Central memory CD8-positive, alpha-beta T cell (primary cell): ENCODE results near the gene OTC.

Experiments used
- ATAC-seq: fragments of 150-1000 bp; cut with Tn5 transposase; replicated peaks from 2 replicates; pipeline ENCODE4 v1.10.0; 2022; ENCODE audit warnings: mild to moderate bottlenecking, moderate FRiP score, moderate number of reproducible peaks; ENCODE audit not compliant: poor library complexity, severe bottlenecking; ENCODE audit errors: extremely low read depth
- DNase-seq, 2 donors: peaks; one replicate each; pipeline ENCODE4 v3.0.0; 2021; ENCODE audit warnings: low spot score in 2 of 2
- H3K27ac Mint-ChIP-seq: one replicate; pipeline ENCODE4 v1.8.0; 2022; ENCODE audit warnings: low read depth, mild to moderate bottlenecking, moderate library complexity, mixed read lengths
- H3K27me3 Mint-ChIP-seq: one replicate; pipeline ENCODE4 v1.8.0; 2022; ENCODE audit warnings: mixed read lengths
- H3K36me3 Mint-ChIP-seq: one replicate; pipeline ENCODE4 v1.8.0; 2022; ENCODE audit warnings: mild to moderate bottlenecking, moderate library complexity, mixed read lengths; ENCODE audit not compliant: insufficient read depth
- H3K4me1 Mint-ChIP-seq: one replicate; pipeline ENCODE4 v1.8.0; 2022; ENCODE audit warnings: mixed read lengths
- H3K4me3 Mint-ChIP-seq: one replicate; pipeline ENCODE4 v1.8.0; 2022; ENCODE audit warnings: mild to moderate bottlenecking, moderate library complexity, mixed read lengths
- H3K9me3 Mint-ChIP-seq: one replicate; pipeline ENCODE4 v1.8.0; 2022; ENCODE audit warnings: mixed read lengths

OTC gene

GRCh38 chrX:38435130-38435529, 82.7 kb downstream of the OTC start:
- Mint-ChIP-seq H3K27ac (no peak overlapping the region), H3K4me1 (no peaks in the 10 kb centered on the region), H3K4me3 (no peak overlapping the region), H3K9me3 (no peaks in the 10 kb centered on the region), H3K27me3 (peaks cover 19% of the 10 kb centered on the region), H3K36me3 (no peaks in the 10 kb centered on the region)
- ATAC-seq, result no peak
- DNase-seq, result no peak

DNA sequence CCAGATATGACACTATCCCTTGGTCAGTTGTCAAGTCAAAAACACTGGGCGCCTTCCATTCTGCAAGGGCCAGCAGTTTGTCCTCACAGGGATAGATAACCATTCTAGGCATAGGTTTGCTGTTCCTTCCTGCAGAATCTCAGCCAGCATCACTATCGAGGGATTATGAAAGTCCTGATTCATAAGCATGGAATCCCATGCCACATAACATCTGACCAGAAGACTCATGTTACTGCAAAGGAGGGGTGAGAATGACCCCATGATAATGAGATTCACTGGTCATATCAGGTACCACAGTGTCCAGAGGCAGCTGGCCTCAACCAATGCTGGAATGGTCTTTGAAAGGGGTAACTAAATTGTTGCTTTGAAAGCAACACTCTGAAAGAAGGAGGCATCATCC, 84.7 kb downstream of the OTC start:
- DNase-seq, result no peak
- no peak for ATAC-seq
- no peaks in the 10 kb centered on the region for H3K4me1 Mint-ChIP-seq
- H3K9me3 Mint-ChIP-seq, result no peaks in the 10 kb centered on the region
- H3K27me3 Mint-ChIP-seq, result peaks cover 19% of the 10 kb centered on the region
- H3K36me3 Mint-ChIP-seq, result no peaks in the 10 kb centered on the region
- no peak overlapping the region for H3K27ac Mint-ChIP-seq
- no peak overlapping the region for H3K4me3 Mint-ChIP-seq

DNA sequence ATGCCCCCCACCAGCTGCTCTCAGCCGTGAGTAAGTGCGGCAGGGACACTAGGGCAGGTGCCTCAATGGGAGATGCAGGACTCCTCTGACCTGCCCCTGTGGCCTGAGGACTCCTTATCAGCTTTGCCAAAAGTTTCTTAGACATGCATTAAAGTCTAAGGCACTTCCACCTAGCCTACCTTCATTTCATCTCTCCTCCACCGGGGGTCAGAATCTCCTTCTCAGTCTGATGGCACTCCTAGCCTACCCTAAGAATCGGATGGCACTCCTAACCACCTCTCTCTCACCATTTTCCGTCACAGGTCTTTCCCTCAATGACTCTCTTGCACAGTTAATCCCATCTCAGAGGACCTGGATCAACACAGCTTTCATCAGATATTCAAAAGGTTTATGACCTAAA, 85.9 kb downstream of the OTC start:
- H3K36me3 Mint-ChIP-seq, result no peaks in the 10 kb centered on the region
- no peak for DNase-seq
- H3K4me1 Mint-ChIP-seq, result no peaks in the 10 kb centered on the region
- no peak overlapping the region for H3K4me3 Mint-ChIP-seq
- no peak overlapping the region for H3K27ac Mint-ChIP-seq
- no peak for ATAC-seq
- no peaks in the 10 kb centered on the region for H3K9me3 Mint-ChIP-seq
- peaks cover 19% of the 10 kb centered on the region for H3K27me3 Mint-ChIP-seq

DNA sequence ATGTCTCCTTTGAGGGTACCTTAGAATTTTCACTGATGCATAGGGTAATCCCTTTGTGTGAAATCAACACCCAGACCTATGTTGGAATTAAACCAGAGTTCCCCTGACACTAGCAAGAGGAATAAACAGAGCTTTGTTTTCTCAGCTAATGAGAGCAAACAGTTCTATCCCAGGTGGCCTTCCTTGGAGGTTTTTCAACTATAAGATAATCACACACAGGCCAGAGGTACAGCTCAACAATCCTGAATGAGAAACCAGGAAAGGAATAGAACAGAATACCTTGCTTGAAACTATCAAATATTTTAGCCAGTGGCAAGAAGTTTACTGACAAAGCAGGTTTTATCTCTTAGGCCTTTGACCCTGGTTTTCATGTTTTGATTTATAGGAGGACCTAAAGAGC, 100.2 kb downstream of the OTC start:
- Mint-ChIP-seq H3K4me1 (no peaks in the 10 kb centered on the region), H3K27me3 (no peaks in the 10 kb centered on the region), H3K4me3 (no peak overlapping the region), H3K9me3 (no peaks in the 10 kb centered on the region), H3K27ac (no peak overlapping the region), H3K36me3 (no peaks in the 10 kb centered on the region)
- DNase-seq (no peak), ATAC-seq (no peak)

DNA sequence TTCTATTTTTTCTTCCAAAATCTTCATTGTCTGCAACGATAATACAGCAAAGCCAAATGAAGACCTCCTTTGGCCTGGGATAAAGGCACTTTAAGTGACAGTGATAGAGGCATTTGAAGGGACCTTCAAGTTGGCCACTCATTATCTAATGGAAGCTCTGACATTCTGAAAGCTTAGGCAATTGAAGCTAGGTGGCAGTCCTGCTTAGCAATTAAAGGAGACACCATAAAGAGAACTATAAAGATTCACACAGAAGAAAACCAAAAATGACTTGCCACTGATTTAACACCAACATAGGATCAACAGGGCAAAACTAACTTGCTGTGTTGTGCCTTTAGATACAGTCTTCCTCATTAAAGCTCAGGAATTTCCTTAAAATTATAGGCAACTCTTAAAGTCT, 105.7 kb downstream of the OTC start:
- H3K9me3 Mint-ChIP-seq, result no peaks in the 10 kb centered on the region
- DNase-seq (no peak), ATAC-seq (no peak)
- H3K36me3 Mint-ChIP-seq, result no peaks in the 10 kb centered on the region
- no peak overlapping the region for H3K4me3 Mint-ChIP-seq
- peaks cover 8% of the 10 kb centered on the region for H3K27me3 Mint-ChIP-seq
- H3K27ac Mint-ChIP-seq, result no peak overlapping the region
- no peaks in the 10 kb centered on the region for H3K4me1 Mint-ChIP-seq

DNA sequence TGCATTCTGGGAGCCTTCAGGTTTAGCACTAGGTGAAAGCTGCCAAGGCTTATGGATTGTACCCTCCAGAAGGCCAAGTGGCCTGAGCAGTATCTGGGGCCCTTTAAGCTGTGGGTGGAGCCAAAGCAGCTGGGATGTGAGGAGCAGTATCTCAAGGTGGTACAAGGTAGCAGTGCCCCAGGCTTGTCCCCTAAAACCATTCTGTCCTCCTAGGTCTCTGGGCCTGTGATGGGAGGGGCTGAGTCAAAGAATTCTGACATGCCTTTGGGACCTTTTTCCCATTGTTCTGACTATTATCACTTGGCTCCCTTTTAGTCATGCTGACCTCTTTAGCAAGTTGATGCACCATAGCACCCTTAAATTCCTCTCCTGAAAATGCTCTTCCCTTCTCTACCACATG, 109.9 kb downstream of the OTC start:
- Mint-ChIP-seq H3K36me3 (no peaks in the 10 kb centered on the region), H3K4me1 (no peaks in the 10 kb centered on the region), H3K4me3 (no peak overlapping the region), H3K9me3 (no peaks in the 10 kb centered on the region), H3K27me3 (peaks cover 24% of the 10 kb centered on the region), H3K27ac (no peak overlapping the region)
- DNase-seq, result no peak
- no peak for ATAC-seq

- Mint-ChIP-seq H3K27me3 (peaks cover 16% of the 10 kb centered on the region), H3K9me3 (no peaks in the 10 kb centered on the region), H3K27ac (no peak overlapping the region), H3K4me3 (no peak overlapping the region), H3K36me3 (no peaks in the 10 kb centered on the region), H3K4me1 (no peaks in the 10 kb centered on the region)
- ATAC-seq, result no peak
- no peak for DNase-seq
These were observed 113.3 kb downstream of the OTC start for GRCh38 chrX:38465686-38466085.

- Mint-ChIP-seq H3K36me3 (no peaks in the 10 kb centered on the region), H3K9me3 (no peaks in the 10 kb centered on the region), H3K4me1 (no peaks in the 10 kb centered on the region), H3K4me3 (no peak overlapping the region), H3K27ac (no peak overlapping the region), H3K27me3 (peaks cover 16% of the 10 kb centered on the region)
- no peak for DNase-seq
- no peak for ATAC-seq
These were observed 116.3 kb downstream of the OTC start for GRCh38 chrX:38468563-38469157.
